A673 (cell line): ENCODE measurements around the gene SNED1. TPM values are rescaled to one million over a fixed set of nuclear protein-coding genes. Genes with fewer than 3 reads are reported as not detected.

Source experiments
- BruUV-seq: library from RNA; stranded (reverse); fragments of 400-500 nt; replicated peaks from 2 replicates; lab custom pipeline; 2021; lab: Mats Ljungman, UMichigan
- CTCF ChIA-PET: fragments of 300-600 bp; sonication (Branson Sonifier 250); formaldehyde crosslinking; loops from one replicate; lab custom pipeline; 2022; ENCODE audit warnings: antibody characterized with exemption; lab: Charles Lee
- POLR2A ChIA-PET: fragments of 300-600 bp; sonication (Branson Sonifier 250); formaldehyde crosslinking; loops from one replicate; lab custom pipeline; 2022; ENCODE audit warnings: antibody characterized with exemption; ENCODE audit not compliant: low non-redundant PET; lab: Charles Lee
- DNase-seq: peaks from one replicate; pipeline ENCODE4 v3.0.0-alpha.2; 2015; ENCODE audit warnings: low spot score
- H3K27ac ChIP-seq: fragments of 200-600 bp; sonication (generic); 2 replicates; pipeline ENCODE4 v1.5.1; 2016; ENCODE audit warnings: mixed run types, low read depth, mild to moderate bottlenecking, mixed read lengths, antibody characterized with exemption, low read length; ENCODE audit not compliant: poor library complexity, severe bottlenecking
- H3K27me3 ChIP-seq: fragments of 200-600 bp; sonication (generic); replicated peaks from 2 replicates; pipeline ENCODE4 v1.6.1; 2017; ENCODE audit warnings: mixed run types, low read depth, mild to moderate bottlenecking, mixed read lengths, antibody characterized with exemption, low read length; ENCODE audit not compliant: insufficient read depth, poor library complexity
- H3K36me3 ChIP-seq: fragments of 200-600 bp; sonication (generic); 2 replicates; pipeline ENCODE4 v1.6.1; 2016; ENCODE audit warnings: mixed run types, mild to moderate bottlenecking, mixed read lengths, antibody characterized with exemption, low read length; ENCODE audit not compliant: insufficient read depth, poor library complexity, severe bottlenecking
- H3K4me1 ChIP-seq: fragments of 200-600 bp; sonication (generic); 2 replicates; pipeline ENCODE4 v1.6.1; 2017; ENCODE audit warnings: mixed run types, mild to moderate bottlenecking, mixed read lengths, antibody characterized with exemption, low read length; ENCODE audit not compliant: insufficient read depth, poor library complexity, severe bottlenecking
- H3K4me3 ChIP-seq: fragments of 200-600 bp; sonication (generic); 2 replicates; pipeline ENCODE4 v1.5.1; 2016; ENCODE audit warnings: low read depth, mixed run types, mild to moderate bottlenecking, mixed read lengths, low read length; ENCODE audit not compliant: poor library complexity, severe bottlenecking
- H3K9me3 ChIP-seq: fragments of 200-600 bp; sonication (generic); 2 replicates; pipeline ENCODE4 v1.6.1; 2016; ENCODE audit warnings: mixed run types, low read depth, mild to moderate bottlenecking, mixed read lengths, antibody characterized with exemption, low read length; ENCODE audit not compliant: poor library complexity, severe bottlenecking
- EZH2 ChIP-seq: fragments of 200-600 bp; sonication (generic); IDR thresholded peaks from 2 replicates; pipeline ENCODE4 v1.6.1; 2017; ENCODE audit warnings: borderline replicate concordance, low read depth, mild to moderate bottlenecking, mixed read lengths, antibody characterized with exemption, low read length; ENCODE audit not compliant: poor library complexity, severe bottlenecking
- intact Hi-C: fragments of 100-400 bp; cut with micrococcal nuclease; formaldehyde crosslinking; loops from one replicate; pipeline ENCODE4 v1.10.0; 2022; ENCODE audit not compliant: unreplicated experiment
- total RNA-seq: library from RNA; stranded (reverse); gene quantifications from 2 replicates; pipeline ENCODE4 v1.2.3, GENCODE V29; 2021
- TF ChIP-seq, protein P1 (sequence below): fragments of 300-800, 200-600 bp; sonication (generic); conservative IDR thresholded peaks from 2 replicates; pipeline ENCODE4 v1.5.1; 2017; ENCODE audit warnings: low read depth, mild to moderate bottlenecking, antibody characterized with exemption, low read length, moderate library complexity, mixed read lengths

SNED1 gene
- total RNA-seq, 1 experiment from 2014 or later = 3.0 TPM

- BruUV-seq = no TSS peak
- intact Hi-C loops = no loop called here
- no peaks in the 10 kb centered on the region for H3K36me3 ChIP-seq
- TF ChIP-seq EZH2 = no peak
- TF ChIP-seq, protein P1, sequence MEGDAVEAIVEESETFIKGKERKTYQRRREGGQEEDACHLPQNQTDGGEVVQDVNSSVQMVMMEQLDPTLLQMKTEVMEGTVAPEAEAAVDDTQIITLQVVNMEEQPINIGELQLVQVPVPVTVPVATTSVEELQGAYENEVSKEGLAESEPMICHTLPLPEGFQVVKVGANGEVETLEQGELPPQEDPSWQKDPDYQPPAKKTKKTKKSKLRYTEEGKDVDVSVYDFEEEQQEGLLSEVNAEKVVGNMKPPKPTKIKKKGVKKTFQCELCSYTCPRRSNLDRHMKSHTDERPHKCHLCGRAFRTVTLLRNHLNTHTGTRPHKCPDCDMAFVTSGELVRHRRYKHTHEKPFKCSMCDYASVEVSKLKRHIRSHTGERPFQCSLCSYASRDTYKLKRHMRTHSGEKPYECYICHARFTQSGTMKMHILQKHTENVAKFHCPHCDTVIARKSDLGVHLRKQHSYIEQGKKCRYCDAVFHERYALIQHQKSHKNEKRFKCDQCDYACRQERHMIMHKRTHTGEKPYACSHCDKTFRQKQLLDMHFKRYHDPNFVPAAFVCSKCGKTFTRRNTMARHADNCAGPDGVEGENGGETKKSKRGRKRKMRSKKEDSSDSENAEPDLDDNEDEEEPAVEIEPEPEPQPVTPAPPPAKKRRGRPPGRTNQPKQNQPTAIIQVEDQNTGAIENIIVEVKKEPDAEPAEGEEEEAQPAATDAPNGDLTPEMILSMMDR = no peak
- H3K4me1 ChIP-seq = peaks cover 24% of the 10 kb centered on the region
- CTCF ChIA-PET = no interaction called here
- no peak overlapping the region for H3K4me3 ChIP-seq
- peaks cover 23% of the 10 kb centered on the region for H3K9me3 ChIP-seq
- DNase-seq = no peak
- no peak overlapping the region for H3K27ac ChIP-seq
- POLR2A ChIA-PET = no interaction called here
- no peaks in the 10 kb centered on the region for H3K27me3 ChIP-seq
These were observed 9.7 kb downstream of the SNED1 start for GRCh38 chr2:241007880-241008710.

DNA sequence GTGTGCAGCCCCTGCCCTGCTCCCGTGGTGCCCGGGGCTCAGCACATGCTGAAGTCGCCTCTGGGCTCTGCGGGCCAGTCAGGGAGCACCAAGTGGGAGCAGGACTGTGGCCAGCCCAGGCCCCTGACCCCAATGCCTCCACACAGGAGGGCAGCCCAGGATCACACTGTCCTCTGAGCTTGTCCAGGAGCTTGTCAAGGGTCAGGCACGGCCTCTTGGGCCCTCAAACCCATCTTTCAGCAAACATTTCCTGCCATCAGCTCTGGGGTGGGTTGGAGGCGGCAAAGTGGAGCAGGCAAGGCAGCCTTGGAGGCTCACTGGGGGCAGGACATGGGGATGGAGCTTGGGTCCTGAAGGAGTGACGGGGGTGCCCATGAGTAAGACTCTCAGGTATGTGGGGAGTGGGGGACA is 10.3 kb downstream of the SNED1 start:
- POLR2A ChIA-PET = no interaction called here
- intact Hi-C loops = no loop called here

DNA sequence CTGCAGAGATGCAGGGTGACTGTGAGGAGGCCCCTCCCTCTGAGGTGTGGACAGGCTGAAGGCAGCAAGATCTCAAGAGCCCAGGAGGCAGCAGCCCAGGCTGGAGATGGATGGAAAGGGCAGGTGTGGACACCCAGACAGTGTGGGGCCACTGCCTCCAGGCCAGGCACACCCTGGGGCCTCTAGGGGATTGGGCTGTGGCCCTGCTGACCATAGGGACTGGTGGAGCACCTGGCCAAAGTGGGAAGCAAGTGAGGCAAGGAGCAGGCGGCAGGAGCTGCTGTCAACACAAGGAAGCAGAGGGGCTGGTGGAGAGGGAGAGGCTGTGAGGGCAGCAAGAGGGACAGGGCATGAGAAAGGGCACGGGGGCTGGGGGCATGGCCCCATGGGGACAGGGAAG is 10.8 kb downstream of the SNED1 start:
- Histone ChIP-seq H3K27me3 (no peaks in the 10 kb centered on the region), H3K4me3 (no peak overlapping the region), H3K36me3 (no peaks in the 10 kb centered on the region), H3K27ac (peak overlapping the region; percentile 82), H3K9me3 (peaks cover 14% of the 10 kb centered on the region), H3K4me1 (peaks cover 24% of the 10 kb centered on the region)
- no peak for TF ChIP-seq EZH2
- TF ChIP-seq, protein P1 = no peak
- ChIA-PET CTCF (interaction anchor here (0.6 to 1.0 kb wide), 3 partner anchors 25 to 69 kb away, joined by 3 read pairs; no protein-coding TSS in a partner anchor), POLR2A (no interaction called here)
- BruUV-seq = no TSS peak
- no peak for DNase-seq
- intact Hi-C loops = no loop called here

More for the DNA sequence above, 10.3 kb downstream of the SNED1 start:
- no peaks in the 10 kb centered on the region for H3K27me3 ChIP-seq
- H3K4me1 ChIP-seq = peaks cover 24% of the 10 kb centered on the region
- CTCF ChIA-PET = no interaction called here
- peak overlapping the region; percentile 82 for H3K27ac ChIP-seq
- no peak for DNase-seq
- BruUV-seq = no TSS peak
- no peak for TF ChIP-seq EZH2
- TF ChIP-seq, protein P1 = no peak
- no peaks in the 10 kb centered on the region for H3K36me3 ChIP-seq
- H3K9me3 ChIP-seq = peaks cover 19% of the 10 kb centered on the region
- no peak overlapping the region for H3K4me3 ChIP-seq
